ENCODE results near the gene SEC22A.

The SEC22A gene

GRCh38 chr3:123311201-123311600 lies 109.5 kb downstream of the SEC22A start:
- no peak for DNase-seq

GRCh38 chr3:123312331-123313265 lies 110.9 kb downstream of the SEC22A start:
- DNase-seq: no peak

- no peak for DNase-seq
Measured at GRCh38 chr3:123313889-123314288, 112.1 kb downstream of the SEC22A start.

- DNase-seq: no peak
Measured at GRCh38 chr3:123314359-123315270, 112.9 kb downstream of the SEC22A start.

- DNase-seq: no peak
Measured at GRCh38 chr3:123315271-123315595, 113.5 kb downstream of the SEC22A start.

GRCh38 chr3:123317716-123318115 lies 116.0 kb downstream of the SEC22A start:
- DNase-seq: no peak

GRCh38 chr3:123318374-123318773 lies 116.6 kb downstream of the SEC22A start:
- DNase-seq: no peak

- no peak for DNase-seq
Measured at GRCh38 chr3:123319760-123320159, 118.0 kb downstream of the SEC22A start.

GRCh38 chr3:123320221-123320620 lies 118.5 kb downstream of the SEC22A start:
- DNase-seq: no peak

- no peak for DNase-seq
Measured at GRCh38 chr3:123321806-123322205, 120.1 kb downstream of the SEC22A start.

- DNase-seq: no peak
Measured at GRCh38 chr3:123322866-123323265, 121.1 kb downstream of the SEC22A start.

Measured in hippocampal formation (tissue), 2 donors.